ENCODE results near the gene TMEM143. TPM values are rescaled to one million over a fixed set of nuclear protein-coding genes. Genes with fewer than 3 reads are reported as not detected.

The TMEM143 gene
- total and polyA plus RNA-seq, 2 of the 8 experiments (the other 6 are each of a cell fraction or from before 2014, with no cell fraction given), result 14.2 to 19.1 TPM

DNA sequence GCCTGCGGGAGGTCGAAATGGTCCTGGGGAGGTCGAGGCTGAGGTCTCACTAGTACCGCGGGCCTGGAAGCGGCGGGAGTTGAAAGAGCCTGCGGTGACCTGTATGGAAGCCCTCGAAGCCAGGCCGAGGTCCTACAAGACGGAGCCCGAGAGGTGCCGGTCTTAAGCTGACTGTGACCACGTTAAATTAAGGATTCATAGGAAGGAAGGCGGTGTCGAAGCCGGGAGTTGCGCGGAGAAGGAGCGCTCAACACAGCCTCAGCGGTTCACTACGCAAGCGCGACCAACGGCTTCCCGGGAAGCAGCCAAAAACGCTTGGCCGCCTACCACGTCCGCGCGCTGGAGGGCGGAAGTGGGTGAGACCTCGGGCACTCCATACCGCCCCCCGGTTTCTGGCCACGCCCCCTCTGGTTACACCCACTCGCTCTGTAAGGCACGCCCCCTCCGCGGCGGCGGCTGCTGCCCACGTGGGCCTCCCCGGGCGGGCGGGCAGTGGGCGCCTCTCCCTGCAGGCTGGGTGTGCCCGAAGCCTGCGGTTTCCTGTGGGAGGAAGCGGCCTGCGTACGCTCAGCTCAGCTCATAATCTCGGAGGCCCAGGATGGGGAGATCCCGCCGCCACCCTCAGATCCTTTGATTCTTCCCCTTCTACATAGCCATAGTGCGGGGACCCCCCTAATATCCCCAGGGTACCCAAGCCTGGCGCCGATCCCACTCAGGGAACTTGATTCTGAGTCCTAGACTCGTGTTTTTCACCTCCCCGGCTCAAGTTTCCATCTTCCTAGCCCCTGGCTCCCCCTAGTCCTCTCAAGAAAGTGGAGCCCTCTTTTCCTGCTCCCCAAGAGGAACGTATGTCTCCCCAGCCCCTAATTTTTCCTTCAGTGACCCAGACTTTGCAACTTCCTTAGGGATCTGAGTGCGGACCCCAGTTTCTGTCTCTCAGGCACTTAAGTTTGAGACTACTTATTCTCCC, 41.8 kb downstream of the TMEM143 start (continued):
- no peak for TF ChIP-seq JUN (IDR thresholded peaks at IDR 0.05; ENCODE audit: low read depth, low read length)
- no peak for TF ChIP-seq ASH2L (IDR thresholded peaks at IDR 0.05; ENCODE audit: low read length)
- TF ChIP-seq EP300 (IDR thresholded peaks at IDR 0.05; ENCODE audit: borderline replicate concordance in 1 of 2, low read depth in 2 of 2, low read length in 2 of 2), result no peak
- TF ChIP-seq SIN3A (conservative IDR thresholded peaks at IDR 0.05 in 1 of 2, IDR thresholded peaks at IDR 0.05 in 1 of 2; ENCODE audit: low read depth in 1 of 2, low read length in 2 of 2), result peak; percentile 66 to 75; a peak in 1 of 4 replicates
- TF ChIP-seq RXRA (IDR thresholded peaks at IDR 0.05; ENCODE audit: insufficient read depth, low read depth, low read length), result no peak
- TF ChIP-seq, protein P1, sequence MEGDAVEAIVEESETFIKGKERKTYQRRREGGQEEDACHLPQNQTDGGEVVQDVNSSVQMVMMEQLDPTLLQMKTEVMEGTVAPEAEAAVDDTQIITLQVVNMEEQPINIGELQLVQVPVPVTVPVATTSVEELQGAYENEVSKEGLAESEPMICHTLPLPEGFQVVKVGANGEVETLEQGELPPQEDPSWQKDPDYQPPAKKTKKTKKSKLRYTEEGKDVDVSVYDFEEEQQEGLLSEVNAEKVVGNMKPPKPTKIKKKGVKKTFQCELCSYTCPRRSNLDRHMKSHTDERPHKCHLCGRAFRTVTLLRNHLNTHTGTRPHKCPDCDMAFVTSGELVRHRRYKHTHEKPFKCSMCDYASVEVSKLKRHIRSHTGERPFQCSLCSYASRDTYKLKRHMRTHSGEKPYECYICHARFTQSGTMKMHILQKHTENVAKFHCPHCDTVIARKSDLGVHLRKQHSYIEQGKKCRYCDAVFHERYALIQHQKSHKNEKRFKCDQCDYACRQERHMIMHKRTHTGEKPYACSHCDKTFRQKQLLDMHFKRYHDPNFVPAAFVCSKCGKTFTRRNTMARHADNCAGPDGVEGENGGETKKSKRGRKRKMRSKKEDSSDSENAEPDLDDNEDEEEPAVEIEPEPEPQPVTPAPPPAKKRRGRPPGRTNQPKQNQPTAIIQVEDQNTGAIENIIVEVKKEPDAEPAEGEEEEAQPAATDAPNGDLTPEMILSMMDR (IDR thresholded peaks at IDR 0.05; ENCODE audit: control extremely low read depth in 1 of 3, insufficient read depth in 1 of 3, low read depth in 1 of 3, low read length in 3 of 3), result peak in 2 of 3 experiments; percentile 4 to 16; a peak in 1 of 4 replicates
- peak; percentile 37 for TF ChIP-seq SAP30 (IDR thresholded peaks at IDR 0.05; ENCODE audit: insufficient read depth, insufficient replicate concordance, low read length)
- TF ChIP-seq CBX5 (IDR thresholded peaks at IDR 0.05; ENCODE audit: low read depth, low read length), result no peak
- TF ChIP-seq EGR1 (IDR thresholded peaks at IDR 0.05; ENCODE audit: borderline replicate concordance, low read depth, low read length), result peak; percentile 54; the same call in 1 of the 2 replicates
- TF ChIP-seq ZNF274 (IDR thresholded peaks at IDR 0.05; ENCODE audit: borderline replicate concordance, extremely low read depth, low read length), result no peak
- no peak for TF ChIP-seq HDAC6 (IDR thresholded peaks at IDR 0.05; ENCODE audit: low read depth, low read length)
- no peak for TF ChIP-seq CTBP2 (IDR thresholded peaks at IDR 0.05; ENCODE audit: borderline replicate concordance, insufficient read depth, insufficient read length, low read length)
- TF ChIP-seq TAF7 (optimal IDR thresholded peaks at IDR 0.05; ENCODE audit: borderline replicate concordance, low read depth, low read length), result peak; percentile 27
- TF ChIP-seq BACH1 (IDR thresholded peaks at IDR 0.05; ENCODE audit: low read length), result no peak
- no peak for TF ChIP-seq RNF2 (IDR thresholded peaks at IDR 0.05; ENCODE audit: borderline replicate concordance, low read depth, low read length, missing control alignments, poor library complexity, severe bottlenecking)
- no peak for TF ChIP-seq CHD1 (IDR thresholded peaks at IDR 0.05; ENCODE audit: low read depth, low read length)
- TF ChIP-seq, protein P2, sequence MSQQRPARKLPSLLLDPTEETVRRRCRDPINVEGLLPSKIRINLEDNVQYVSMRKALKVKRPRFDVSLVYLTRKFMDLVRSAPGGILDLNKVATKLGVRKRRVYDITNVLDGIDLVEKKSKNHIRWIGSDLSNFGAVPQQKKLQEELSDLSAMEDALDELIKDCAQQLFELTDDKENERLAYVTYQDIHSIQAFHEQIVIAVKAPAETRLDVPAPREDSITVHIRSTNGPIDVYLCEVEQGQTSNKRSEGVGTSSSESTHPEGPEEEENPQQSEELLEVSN (IDR thresholded peaks at IDR 0.05), result peak; percentile 89
- TF ChIP-seq KDM5A (IDR thresholded peaks at IDR 0.05; ENCODE audit: low read length), result no peak
